Measurements from ENCODE around the gene PRRT3. TPM values are rescaled to one million over a fixed set of nuclear protein-coding genes. Genes with fewer than 3 reads are reported as not detected.

Gene PRRT3
- total RNA-seq, 2 donors from 2014 or later = 7.9 to 14.5 TPM

DNA sequence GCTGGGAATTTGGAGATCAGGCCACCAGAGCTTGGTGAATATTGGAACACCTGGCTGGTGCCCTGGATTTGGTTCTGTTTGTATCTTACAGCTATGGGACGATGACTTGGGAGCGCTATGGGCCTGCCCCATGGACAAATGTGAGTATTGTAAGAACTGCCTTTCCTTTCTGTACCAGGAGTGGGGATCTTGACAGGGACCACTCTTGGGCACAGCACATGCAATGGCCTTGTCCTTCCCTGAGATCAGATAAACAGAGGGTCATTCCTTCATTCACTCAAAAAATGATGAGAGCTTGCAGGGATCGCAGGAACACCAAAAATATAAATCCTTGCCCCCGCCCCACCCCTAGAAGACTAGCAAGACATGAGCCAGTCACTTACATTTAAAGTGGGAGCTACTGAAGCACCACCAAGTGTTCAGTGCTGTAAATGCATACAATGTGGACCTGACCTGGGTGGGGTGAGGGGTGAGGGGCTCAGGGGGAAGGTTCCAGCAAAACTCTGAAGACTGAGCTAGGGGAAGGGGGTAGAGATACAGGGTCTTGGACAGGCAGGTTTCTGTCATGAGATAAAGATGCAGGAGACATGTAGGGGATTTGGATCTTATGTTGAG is 21.3 kb downstream of the PRRT3 start:
- no peak for DNase-seq
- no peaks in the 10 kb centered on the region for H3K27me3 Mint-ChIP-seq (ENCODE audit: low read depth)
- no peak for ATAC-seq (replicated peaks in 1 of 2)
- H3K9me3 Mint-ChIP-seq = no peaks in the 10 kb centered on the region
- H3K4me3 Mint-ChIP-seq = no peak overlapping the region
- H3K36me3 Mint-ChIP-seq (ENCODE audit: insufficient read depth in 2 of 2) = peaks cover 0 to 2% of the 10 kb centered on the region in 2 donors
- peaks cover 34% of the 10 kb centered on the region for H3K4me1 Mint-ChIP-seq (ENCODE audit: low read depth)
- no peak overlapping the region for H3K27ac Mint-ChIP-seq

DNA sequence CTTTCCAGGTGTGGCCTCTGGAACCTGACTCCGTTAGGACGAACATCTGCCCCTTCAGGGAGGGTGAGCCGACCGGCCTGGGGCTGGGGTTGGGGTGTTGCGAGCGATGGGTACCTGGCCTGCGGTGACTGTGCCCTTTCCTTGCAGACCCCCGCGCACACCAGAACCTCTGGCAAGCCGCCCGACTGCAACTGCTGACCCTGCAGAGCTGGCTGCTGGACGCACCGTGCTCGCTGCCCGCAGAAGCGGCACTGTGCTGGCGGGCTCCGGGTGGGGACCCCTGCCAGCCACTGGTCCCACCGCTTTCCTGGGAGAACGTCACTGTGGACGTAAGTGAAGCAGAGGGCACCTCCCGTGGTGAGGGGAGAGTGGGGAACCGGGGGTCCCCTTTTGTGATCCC is 24.1 kb downstream of the PRRT3 start:
- DNase-seq (no peak), ATAC-seq (replicated peaks in 1 of 2) (no peak)
- Mint-ChIP-seq H3K4me3 (no peak overlapping the region), H3K27ac (no peak overlapping the region), H3K4me1 (ENCODE audit: low read depth) (peaks cover 12% of the 10 kb centered on the region), H3K27me3 (ENCODE audit: low read depth) (peaks cover 8% of the 10 kb centered on the region), H3K36me3 (ENCODE audit: insufficient read depth in 2 of 2) (no peaks in the 10 kb centered on the region), H3K9me3 (no peaks in the 10 kb centered on the region)

DNA sequence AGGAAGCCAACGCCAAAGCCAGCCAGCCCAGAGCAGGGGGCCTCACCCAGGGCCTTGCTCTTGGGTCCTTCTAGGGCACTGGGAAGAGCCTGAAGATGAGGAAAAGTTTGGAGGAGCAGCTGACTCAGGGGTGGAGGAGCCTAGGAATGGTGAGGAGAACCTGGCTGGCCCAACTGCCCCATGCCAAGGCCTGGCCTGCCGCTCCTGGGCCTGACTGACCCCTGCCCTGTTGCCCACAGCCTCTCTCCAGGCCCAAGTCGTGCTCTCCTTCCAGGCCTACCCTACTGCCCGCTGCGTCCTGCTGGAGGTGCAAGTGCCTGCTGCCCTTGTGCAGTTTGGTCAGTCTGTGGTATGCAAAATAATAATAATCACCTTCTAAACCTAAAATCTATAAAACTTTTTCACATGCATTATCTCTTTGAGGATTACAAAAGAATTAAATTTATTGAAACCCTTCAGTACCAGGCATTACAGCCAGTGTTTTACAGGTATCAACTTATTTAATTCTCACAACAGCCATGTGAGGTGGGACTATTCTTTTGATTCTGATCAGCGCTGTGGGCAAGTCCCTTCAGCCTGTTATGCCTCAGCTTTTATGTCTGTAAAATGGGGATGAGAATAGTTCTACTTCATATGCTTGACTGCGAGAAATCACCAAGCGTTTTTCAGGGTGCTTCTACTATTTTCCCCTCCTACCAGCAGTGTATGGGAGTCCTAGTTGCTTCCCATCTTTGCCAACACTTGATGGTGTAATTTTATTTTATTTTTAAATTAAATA is 33.8 kb downstream of the PRRT3 start:
- ATAC-seq (replicated peaks in 1 of 2) (no peak), DNase-seq (no peak)
- H3K9me3 Mint-ChIP-seq = no peaks in the 10 kb centered on the region
- H3K4me1 Mint-ChIP-seq (ENCODE audit: low read depth) = peaks cover 13% of the 10 kb centered on the region
- no peak overlapping the region for H3K4me3 Mint-ChIP-seq
- H3K36me3 Mint-ChIP-seq (ENCODE audit: insufficient read depth in 2 of 2) = no peaks in the 10 kb centered on the region
- no peaks in the 10 kb centered on the region for H3K27me3 Mint-ChIP-seq (ENCODE audit: low read depth)
- H3K27ac Mint-ChIP-seq = no peak overlapping the region

DNA sequence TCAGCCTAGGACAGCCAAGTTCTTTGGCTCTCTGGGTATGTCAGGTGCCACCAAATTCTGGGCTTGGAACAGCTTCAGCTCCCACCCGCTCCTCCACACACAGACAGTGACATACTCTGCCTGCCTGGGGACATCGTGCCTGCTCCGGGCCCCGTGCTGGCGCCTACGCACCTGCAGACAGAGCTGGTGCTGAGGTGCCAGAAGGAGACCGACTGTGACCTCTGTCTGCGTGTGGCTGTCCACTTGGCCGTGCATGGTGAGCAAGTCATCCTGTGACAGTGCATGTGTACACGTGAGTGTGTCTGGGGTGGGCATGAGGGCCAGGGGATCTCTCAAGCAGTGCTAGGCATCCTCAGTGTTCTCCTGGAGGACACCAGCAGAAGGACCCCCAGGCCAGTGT is 34.4 kb downstream of the PRRT3 start:
- ATAC-seq (replicated peaks in 1 of 2) (no peak), DNase-seq (no peak)
- H3K4me1 Mint-ChIP-seq (ENCODE audit: low read depth) = peaks cover 14% of the 10 kb centered on the region
- no peak overlapping the region for H3K27ac Mint-ChIP-seq
- H3K4me3 Mint-ChIP-seq = peak overlapping the region in 1 of 2 donors; percentile 17
- H3K9me3 Mint-ChIP-seq = no peaks in the 10 kb centered on the region
- H3K27me3 Mint-ChIP-seq (ENCODE audit: low read depth) = no peaks in the 10 kb centered on the region
- H3K36me3 Mint-ChIP-seq (ENCODE audit: insufficient read depth in 2 of 2) = no peaks in the 10 kb centered on the region

DNA sequence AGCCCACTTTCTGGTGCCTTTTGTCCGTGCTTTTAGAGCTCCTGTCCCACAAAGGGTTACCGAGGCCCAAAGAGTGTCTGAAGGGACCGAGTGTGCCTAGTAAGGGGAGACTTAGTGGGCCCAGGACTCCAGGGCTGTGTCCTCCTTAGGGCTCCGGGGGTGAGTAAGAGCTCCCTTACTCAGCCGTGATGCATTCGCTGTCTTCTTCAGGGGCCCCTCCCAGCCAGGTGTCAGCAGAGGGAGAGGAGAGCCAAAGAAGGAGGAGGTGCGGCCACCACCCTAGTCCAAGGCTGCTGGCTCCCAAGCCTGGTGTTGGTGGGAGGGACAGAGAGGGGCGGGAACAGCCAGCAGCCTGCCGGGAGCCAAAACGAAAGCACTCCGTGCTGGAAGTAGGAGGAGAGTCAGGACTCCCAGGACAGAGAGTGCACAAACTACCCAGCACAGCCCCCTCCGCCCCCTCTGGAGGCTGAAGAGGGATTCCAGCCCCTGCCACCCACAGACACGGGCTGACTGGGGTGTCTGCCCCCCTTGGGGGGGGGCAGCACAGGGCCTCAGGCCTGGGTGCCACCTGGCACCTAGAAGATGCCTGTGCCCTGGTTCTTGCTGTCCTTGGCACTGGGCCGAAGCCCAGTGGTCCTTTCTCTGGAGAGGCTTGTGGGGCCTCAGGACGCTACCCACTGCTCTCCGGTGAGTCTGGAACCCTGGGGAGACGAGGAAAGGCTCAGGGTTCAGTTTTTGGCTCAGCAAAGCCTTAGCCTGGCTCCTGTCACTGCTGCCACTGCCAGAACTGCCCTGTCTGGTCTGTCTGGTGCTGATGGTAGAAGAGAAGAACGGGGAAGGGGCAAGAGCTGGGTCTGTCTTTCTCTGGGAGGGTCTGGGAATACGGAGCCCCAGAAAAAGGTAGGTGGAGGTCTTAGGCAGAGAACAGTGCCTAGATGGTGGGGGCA is 35.2 kb downstream of the PRRT3 start, which contains the start of gene IL17RC:
IL17RC (plus strand) TSS at position 365 of the 947 bp plus-strand sequence; CDS start at position 583, 218 bp downstream.
- H3K4me1 Mint-ChIP-seq (ENCODE audit: low read depth) = peaks cover 22% of the 10 kb centered on the region
- H3K9me3 Mint-ChIP-seq = no peaks in the 10 kb centered on the region
- peaks cover 5% of the 10 kb centered on the region for H3K27me3 Mint-ChIP-seq (ENCODE audit: low read depth)
- peak; percentile 38 to 61 for DNase-seq
- H3K4me3 Mint-ChIP-seq = peak within 1 kb of the TSS; percentile 75 to 76
- peaks cover 0 to 2% of the 10 kb centered on the region in 2 donors for H3K36me3 Mint-ChIP-seq (ENCODE audit: insufficient read depth in 2 of 2)
- no peak within 1 kb of the TSS for H3K27ac Mint-ChIP-seq
- peak; percentile 68 to 74 for ATAC-seq (replicated peaks in 1 of 2)

DNA sequence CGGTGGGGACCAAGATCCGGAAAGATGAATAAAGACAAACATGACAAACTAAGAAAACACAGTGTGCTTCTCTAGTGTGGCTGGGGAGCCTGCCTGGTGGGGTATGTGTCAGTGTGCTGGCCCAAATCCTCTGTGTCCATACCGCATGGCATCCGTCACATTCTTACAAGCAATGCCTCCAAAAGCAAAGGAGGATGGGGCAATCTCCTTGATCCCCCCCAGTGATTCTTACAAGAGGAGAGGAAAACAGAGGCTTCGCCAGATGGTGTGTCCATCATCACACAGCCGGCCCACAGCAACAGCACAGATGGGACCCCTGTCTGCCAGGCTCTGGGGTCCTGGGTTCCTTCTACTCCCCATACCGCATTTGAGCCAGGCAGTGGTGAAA is 35.9 kb downstream of the PRRT3 start:
- Mint-ChIP-seq H3K27ac (no peak overlapping the region), H3K36me3 (ENCODE audit: insufficient read depth in 2 of 2) (peaks cover 0 to 2% of the 10 kb centered on the region in 2 donors), H3K4me3 (peak overlapping the region; percentile 69 to 76), H3K9me3 (no peaks in the 10 kb centered on the region), H3K27me3 (ENCODE audit: low read depth) (peaks cover 12% of the 10 kb centered on the region), H3K4me1 (ENCODE audit: low read depth) (peaks cover 23% of the 10 kb centered on the region)
- no peak for ATAC-seq (replicated peaks in 1 of 2)
- DNase-seq = no peak

DNA sequence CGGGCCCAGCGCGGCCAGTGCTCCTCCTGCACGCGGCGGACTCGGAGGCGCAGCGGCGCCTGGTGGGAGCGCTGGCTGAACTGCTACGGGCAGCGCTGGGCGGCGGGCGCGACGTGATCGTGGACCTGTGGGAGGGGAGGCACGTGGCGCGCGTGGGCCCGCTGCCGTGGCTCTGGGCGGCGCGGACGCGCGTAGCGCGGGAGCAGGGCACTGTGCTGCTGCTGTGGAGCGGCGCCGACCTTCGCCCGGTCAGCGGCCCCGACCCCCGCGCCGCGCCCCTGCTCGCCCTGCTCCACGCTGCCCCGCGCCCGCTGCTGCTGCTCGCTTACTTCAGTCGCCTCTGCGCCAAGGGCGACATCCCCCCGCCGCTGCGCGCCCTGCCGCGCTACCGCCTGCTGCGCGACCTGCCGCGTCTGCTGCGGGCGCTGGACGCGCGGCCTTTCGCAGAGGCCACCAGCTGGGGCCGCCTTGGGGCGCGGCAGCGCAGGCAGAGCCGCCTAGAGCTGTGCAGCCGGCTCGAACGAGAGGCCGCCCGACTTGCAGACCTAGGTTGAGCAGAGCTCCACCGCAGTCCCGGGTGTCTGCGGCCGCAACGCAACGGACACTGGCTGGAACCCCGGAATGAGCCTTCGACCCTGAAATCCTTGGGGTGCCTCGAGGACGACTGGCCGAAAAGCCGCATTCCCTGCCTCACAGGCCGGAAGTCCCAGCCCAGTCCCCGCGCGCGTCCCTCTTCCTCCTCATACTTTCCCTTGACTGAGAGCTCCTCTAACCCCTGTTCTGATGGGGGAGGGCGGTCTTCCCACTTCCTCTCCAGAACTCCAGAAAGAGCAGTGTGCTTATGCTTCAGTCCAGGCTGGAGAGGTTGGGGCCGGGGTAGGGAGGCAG is 36.7 kb downstream of the PRRT3 start:
- H3K27ac Mint-ChIP-seq = no peak overlapping the region
- peaks cover 23% of the 10 kb centered on the region for H3K4me1 Mint-ChIP-seq (ENCODE audit: low read depth)
- H3K36me3 Mint-ChIP-seq (ENCODE audit: insufficient read depth in 2 of 2) = peaks cover 0 to 2% of the 10 kb centered on the region in 2 donors
- peaks cover 15% of the 10 kb centered on the region for H3K27me3 Mint-ChIP-seq (ENCODE audit: low read depth)
- no peaks in the 10 kb centered on the region for H3K9me3 Mint-ChIP-seq
- H3K4me3 Mint-ChIP-seq = peak overlapping the region; percentile 75 to 76
- ATAC-seq (replicated peaks in 1 of 2) = peak; percentile 60 to 67
- DNase-seq = peak; percentile 46 to 50

DNA sequence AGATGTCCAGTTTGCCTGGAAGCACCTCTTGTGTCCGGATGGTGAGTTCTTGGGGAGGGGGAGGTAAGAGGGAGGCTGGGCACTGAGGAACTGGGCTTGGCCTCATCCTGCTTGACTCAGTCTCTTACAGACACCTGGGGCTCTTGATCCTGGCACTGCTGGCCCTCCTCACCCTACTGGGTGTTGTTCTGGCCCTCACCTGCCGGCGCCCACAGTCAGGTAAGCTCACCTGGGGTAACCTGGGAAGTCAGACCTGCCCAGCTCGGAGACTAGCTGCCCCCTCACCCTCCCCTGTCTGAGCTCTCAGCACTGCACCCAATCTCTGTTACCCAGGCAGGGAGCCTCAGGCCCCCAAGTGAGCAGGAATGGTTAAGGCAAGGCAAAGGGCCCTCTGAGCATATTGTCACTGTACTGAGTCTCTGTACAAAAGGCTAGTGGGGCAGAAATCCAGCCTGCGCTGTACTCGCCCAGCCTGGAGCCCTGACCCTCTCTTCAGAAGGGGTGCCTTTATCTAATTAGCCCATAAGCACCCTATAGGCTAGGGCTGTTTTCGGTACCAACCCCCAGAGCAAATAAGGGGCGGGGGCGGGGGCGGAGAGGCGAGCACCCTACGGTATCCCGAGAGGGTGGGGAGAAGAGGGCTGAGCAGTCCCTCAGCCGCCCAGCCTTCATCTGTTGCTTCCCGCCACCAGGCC is 37.5 kb downstream of the PRRT3 start:
- DNase-seq = no peak
- Mint-ChIP-seq H3K4me1 (ENCODE audit: low read depth) (peaks cover 26% of the 10 kb centered on the region), H3K27ac (no peak overlapping the region), H3K4me3 (peak overlapping the region; percentile 75 to 76), H3K27me3 (ENCODE audit: low read depth) (peaks cover 15% of the 10 kb centered on the region), H3K36me3 (ENCODE audit: insufficient read depth in 2 of 2) (peaks cover 0 to 2% of the 10 kb centered on the region in 2 donors), H3K9me3 (no peaks in the 10 kb centered on the region)
- ATAC-seq (replicated peaks in 1 of 2) = no peak

DNA sequence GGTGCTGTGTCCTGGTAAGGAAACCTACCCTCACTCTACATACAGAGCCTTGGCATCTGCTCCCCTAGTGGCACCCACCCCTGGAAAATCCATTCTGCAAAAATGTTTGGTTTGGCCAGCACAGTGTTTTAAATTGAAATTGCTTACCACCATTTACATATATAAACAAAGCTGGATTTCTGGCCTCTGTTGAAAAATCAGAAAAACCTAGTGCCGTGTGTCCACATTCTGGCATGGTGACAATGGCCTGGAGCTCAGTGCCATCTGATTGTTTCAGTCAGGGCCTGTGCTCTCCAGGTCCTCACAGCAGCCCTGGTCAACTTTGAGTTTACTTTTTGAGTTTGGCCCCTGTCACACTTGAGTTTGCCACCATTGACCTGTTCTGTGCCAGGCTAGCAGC is 38.2 kb downstream of the PRRT3 start:
- Mint-ChIP-seq H3K4me1 (ENCODE audit: low read depth) (peaks cover 33% of the 10 kb centered on the region), H3K4me3 (no peak overlapping the region), H3K27ac (no peak overlapping the region)

DNA sequence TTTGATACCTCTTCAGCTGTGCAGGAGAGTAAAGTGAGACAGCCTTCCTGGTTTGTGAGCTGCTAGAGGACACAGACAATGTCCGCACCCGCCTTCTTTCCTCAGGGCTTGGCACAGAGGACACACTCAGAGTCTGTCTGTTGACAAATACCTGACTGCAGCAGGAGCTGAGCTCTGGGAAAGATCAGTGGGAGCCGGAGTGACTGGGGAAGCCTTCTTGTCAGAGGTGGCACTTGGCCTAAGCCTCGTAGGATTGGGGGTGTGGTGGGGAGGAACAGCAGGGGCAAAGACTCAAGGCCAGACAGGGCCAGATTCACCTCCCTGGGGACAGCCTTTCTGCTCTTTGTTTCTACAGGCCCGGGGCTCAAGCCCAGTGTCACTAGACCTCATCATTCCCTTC is 38.6 kb downstream of the PRRT3 start:
- no peak overlapping the region for H3K4me3 Mint-ChIP-seq
- DNase-seq (no peak), ATAC-seq (replicated peaks in 1 of 2) (no peak)
- no peak overlapping the region for H3K27ac Mint-ChIP-seq
- H3K9me3 Mint-ChIP-seq = no peaks in the 10 kb centered on the region
- peaks cover 0 to 2% of the 10 kb centered on the region in 2 donors for H3K36me3 Mint-ChIP-seq (ENCODE audit: insufficient read depth in 2 of 2)
- H3K27me3 Mint-ChIP-seq (ENCODE audit: low read depth) = peaks cover 15% of the 10 kb centered on the region
- H3K4me1 Mint-ChIP-seq (ENCODE audit: low read depth) = peaks cover 35% of the 10 kb centered on the region

More for the DNA sequence above, 38.2 kb downstream of the PRRT3 start:
- DNase-seq = no peak
- ATAC-seq (replicated peaks in 1 of 2) = no peak
- Mint-ChIP-seq H3K9me3 (no peaks in the 10 kb centered on the region), H3K36me3 (ENCODE audit: insufficient read depth in 2 of 2) (peaks cover 0 to 2% of the 10 kb centered on the region in 2 donors), H3K27me3 (ENCODE audit: low read depth) (peaks cover 15% of the 10 kb centered on the region)

DNA sequence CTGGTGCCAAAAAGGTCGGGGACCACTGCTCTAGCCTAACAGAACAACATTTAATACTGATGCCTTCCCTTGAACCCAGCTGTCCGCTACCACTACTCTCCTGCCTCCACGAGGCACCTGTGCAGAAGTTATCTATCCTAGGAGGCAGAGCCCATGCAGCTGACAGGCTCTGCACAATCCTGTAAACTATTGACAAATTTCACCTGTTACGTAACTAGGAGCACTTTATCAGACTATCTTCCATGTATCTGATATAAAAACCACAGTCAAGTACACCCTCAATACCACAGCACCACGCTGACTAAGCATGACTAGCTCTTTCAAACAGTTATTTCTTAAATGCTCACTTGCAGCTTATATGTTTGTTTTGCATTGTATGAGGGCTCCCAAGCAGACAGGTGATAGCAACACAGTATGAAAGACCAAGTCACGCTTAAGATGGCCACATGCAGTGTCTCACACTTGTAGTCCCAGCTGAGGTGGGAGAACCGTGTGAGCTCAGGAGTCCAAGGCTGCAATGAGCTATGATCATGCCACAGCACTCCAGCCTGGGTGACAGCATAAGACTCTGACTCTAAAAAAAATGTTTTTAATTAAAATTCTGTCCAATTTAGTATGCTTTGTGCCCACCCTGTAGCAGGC is 39.8 kb downstream of the PRRT3 start:
- DNase-seq = no peak
- peak overlapping the region in 1 of 2 donors; percentile 5 for H3K4me3 Mint-ChIP-seq
- no peaks in the 10 kb centered on the region for H3K9me3 Mint-ChIP-seq
- ATAC-seq (replicated peaks in 1 of 2) = peak; percentile 12 to 31
- peaks cover 20% of the 10 kb centered on the region for H3K27me3 Mint-ChIP-seq (ENCODE audit: low read depth)
- H3K27ac Mint-ChIP-seq = no peak overlapping the region
- H3K4me1 Mint-ChIP-seq (ENCODE audit: low read depth) = peaks cover 35% of the 10 kb centered on the region
- H3K36me3 Mint-ChIP-seq (ENCODE audit: insufficient read depth in 2 of 2) = peaks cover 0 to 2% of the 10 kb centered on the region in 2 donors
